GM12878 (cell line): ENCODE measurements around the gene RABGEF1. TPM values are rescaled to one million over a fixed set of nuclear protein-coding genes. Genes with fewer than 3 reads are reported as not detected.
A peak's percentile ranks its signal among the peaks of the same experiment; 100 is the strongest.

ENCODE experiments used
- BACH1 ChIP-seq: fragments of 450-650 bp; IDR thresholded peaks from 2 replicates; pipeline ENCODE4 v1.6.1; 2017; ENCODE audit warnings: mild to moderate bottlenecking, borderline replicate concordance
- BMI1 ChIP-seq: fragments of 450-650 bp; IDR thresholded peaks from 2 replicates; pipeline ENCODE4 v1.6.1; 2016; ENCODE audit warnings: mild to moderate bottlenecking, moderate library complexity, borderline replicate concordance
- CHD2 ChIP-seq: IDR thresholded peaks from 2 replicates; pipeline ENCODE4 v1.6.1; 2011; ENCODE audit warnings: low read depth, low read length, improper control_type of control experiment, borderline replicate concordance
- CREM ChIP-seq: IDR thresholded peaks from 2 replicates; pipeline ENCODE4 v1.6.1; 2014; ENCODE audit warnings: antibody characterized with exemption, low read depth
- HDAC6 ChIP-seq: fragments of 200-600 bp; sonication (generic); IDR thresholded peaks from one replicate; pipeline ENCODE4 v1.8.0; 2017; ENCODE audit warnings: antibody characterized with exemption; ENCODE audit not compliant: unreplicated experiment
- HDGF ChIP-seq: fragments of 450-650 bp; IDR thresholded peaks from 2 replicates; pipeline ENCODE4 v1.6.1; 2016; ENCODE audit warnings: antibody characterized with exemption
- MXI1 ChIP-seq: fragments of 150-350 bp; IDR thresholded peaks from 2 replicates; pipeline ENCODE4 v1.6.1; 2011; ENCODE audit warnings: low read depth, mild to moderate bottlenecking, inconsistent platforms, low read length, improper control_type of control experiment
- NBN ChIP-seq: fragments of 450-650 bp; IDR thresholded peaks from 2 replicates; pipeline ENCODE4 v1.6.1; 2016
- NFYA ChIP-seq: IDR thresholded peaks from 2 replicates; pipeline ENCODE4 v1.6.1; 2011; ENCODE audit warnings: low read depth, mild to moderate bottlenecking, low read length, improper control_type of control experiment, borderline replicate concordance
- NFYB ChIP-seq: IDR thresholded peaks from 2 replicates; pipeline ENCODE4 v1.6.1; 2011; ENCODE audit warnings: low read depth, mild to moderate bottlenecking, low read length, improper control_type of control experiment, moderate library complexity; ENCODE audit not compliant: insufficient read depth
- NRF1 ChIP-seq: conservative IDR thresholded peaks from 2 replicates; pipeline ENCODE4 v1.6.1; 2011; ENCODE audit warnings: mild to moderate bottlenecking, low read depth, low read length, improper control_type of control experiment
- RAD21 ChIP-seq: IDR thresholded peaks from 2 replicates; pipeline ENCODE4 v1.6.1; 2011; ENCODE audit warnings: mild to moderate bottlenecking, low read depth, low read length, moderate library complexity; ENCODE audit not compliant: insufficient read depth
- RELA ChIP-seq: fragments of 450-650 bp; IDR thresholded peaks from 2 replicates; pipeline ENCODE4 v1.8.0; 2014; ENCODE audit warnings: borderline replicate concordance; ENCODE audit not compliant: partially characterized antibody
- RUNX3 ChIP-seq: IDR thresholded peaks from 2 replicates; pipeline ENCODE4 v1.6.1; 2012; ENCODE audit warnings: low read length, inconsistent platforms
- SIX5 ChIP-seq: IDR thresholded peaks from 2 replicates; pipeline ENCODE4 v1.6.1; 2011; ENCODE audit warnings: mild to moderate bottlenecking, low read depth, low read length, moderate library complexity; ENCODE audit not compliant: severe bottlenecking
- SPI1 ChIP-seq: IDR thresholded peaks from 2 replicates; pipeline ENCODE4 v1.6.1; 2011; ENCODE audit warnings: low read depth, mild to moderate bottlenecking, low read length, moderate library complexity, borderline replicate concordance; ENCODE audit not compliant: insufficient read depth
- STAT1 ChIP-seq: fragments of 450-650 bp; conservative IDR thresholded peaks from 2 replicates; pipeline ENCODE4 v1.6.1; 2014; ENCODE audit warnings: antibody characterized with exemption, mild to moderate bottlenecking
- TCF12 ChIP-seq: IDR thresholded peaks from 2 replicates; pipeline ENCODE4 v1.6.1; 2011; ENCODE audit warnings: low read depth, mild to moderate bottlenecking, low read length
- YBX1 ChIP-seq: fragments of 450-650 bp; IDR thresholded peaks from 2 replicates; pipeline ENCODE4 v1.6.1; 2016; ENCODE audit warnings: antibody characterized with exemption
- ZNF274 ChIP-seq: IDR thresholded peaks from one replicate; pipeline ENCODE4 v1.8.0; 2011; ENCODE audit not compliant: insufficient read length, insufficient read depth
- ZNF384 ChIP-seq: IDR thresholded peaks from 2 replicates; pipeline ENCODE4 v1.6.1; 2012; ENCODE audit warnings: low read depth, mild to moderate bottlenecking, low read length, improper control_type of control experiment, borderline replicate concordance
- ZNF622 ChIP-seq: fragments of 450-650 bp; IDR thresholded peaks from 2 replicates; pipeline ENCODE4 v1.6.1; 2017; ENCODE audit warnings: mild to moderate bottlenecking, inconsistent platforms
- polyA plus RNA-seq, 11 experiments: library from polyadenylated mRNA; depleted of rRNA in 4 of 11; unstranded in 6 of 11; stranded (reverse) in 5 of 11; fragments of >200 nt; fragmentation: Nextera tagmentation in 4 of 11; fragmentation: Illumina TruSeq in 1 of 11; extraction: Ambion mirVana in 4 of 11; extraction: Trizol in 1 of 11; gene quantifications; 1 replicate in 1 of 11; 2 replicates in 10 of 11; pipeline versions ENCODE4 v1.2.1 to v1.2.3, GENCODE V29; 2011 to 2016; ENCODE audit warnings: inconsistent platforms in 2 of 11, missing spikeins in 2 of 11, low read depth in 1 of 11
- total RNA-seq, 4 experiments: library from RNA; depleted of rRNA in 3 of 4; stranded (reverse); fragments of >200 nt in 3 of 4; fragmentation: Illumina TruSeq in 1 of 4; extraction: Trizol in 1 of 4; gene quantifications; 2 replicates each; pipeline versions ENCODE4 v1.2.1 to v1.2.3, GENCODE V29; 2013 to 2021
- TF ChIP-seq, protein P1 (sequence below): fragments of 450-650 bp; IDR thresholded peaks from 2 replicates; pipeline ENCODE4 v1.6.1; 2016; ENCODE audit warnings: mild to moderate bottlenecking, moderate library complexity, borderline replicate concordance
- TF ChIP-seq, protein P2 (sequence below): fragments of 150-350 bp; IDR thresholded peaks from 2 replicates; pipeline ENCODE4 v1.6.1; 2016; ENCODE audit warnings: low read depth, low read length
- TF ChIP-seq, protein P3 (sequence below): IDR thresholded peaks from 2 replicates; pipeline ENCODE4 v1.6.1; 2011; ENCODE audit warnings: low read depth, mild to moderate bottlenecking, low read length, moderate library complexity, borderline replicate concordance; ENCODE audit errors: extremely low read depth

Gene RABGEF1
- total and polyA plus RNA-seq, 10 of the 15 experiments (the other 5 are each of a cell fraction or from before 2014, with no cell fraction given) = 10.2 to 36.4 (median 26.1) TPM

DNA sequence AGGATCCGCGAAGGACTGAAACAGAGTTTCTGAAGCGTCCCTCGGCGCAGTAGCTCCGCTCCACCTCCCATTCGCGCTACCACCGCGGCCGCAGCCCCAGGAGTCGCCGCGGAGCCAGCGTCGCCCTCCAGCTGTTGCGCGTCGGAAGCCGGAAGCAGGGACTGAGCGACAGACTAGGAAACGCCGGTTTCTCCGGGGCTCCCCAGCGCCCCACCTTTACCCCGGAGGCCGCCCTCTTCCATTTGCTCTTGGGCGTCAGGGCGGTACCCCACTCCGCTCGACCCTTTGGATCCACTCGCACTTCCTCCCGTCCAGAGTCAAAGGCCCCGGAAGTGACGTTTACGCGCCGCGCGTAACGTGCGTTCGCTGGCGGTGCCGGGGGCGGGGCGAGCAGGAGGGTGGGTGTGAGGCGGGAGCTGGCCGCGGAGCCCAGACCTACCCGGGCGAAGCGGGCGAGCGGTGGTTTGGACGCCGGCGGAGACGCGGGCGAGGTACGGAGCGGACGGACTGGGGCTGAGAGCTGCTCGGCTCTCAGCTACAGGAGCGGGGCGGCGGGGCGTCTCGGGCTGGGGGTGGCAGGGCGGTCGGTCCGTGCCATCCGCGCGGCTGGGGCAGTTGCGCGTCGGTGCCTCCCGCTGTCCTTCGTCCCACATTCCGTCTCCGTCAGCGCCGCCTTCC is at the start of gene RABGEF1 (continued):
- TF ChIP-seq, protein P1, sequence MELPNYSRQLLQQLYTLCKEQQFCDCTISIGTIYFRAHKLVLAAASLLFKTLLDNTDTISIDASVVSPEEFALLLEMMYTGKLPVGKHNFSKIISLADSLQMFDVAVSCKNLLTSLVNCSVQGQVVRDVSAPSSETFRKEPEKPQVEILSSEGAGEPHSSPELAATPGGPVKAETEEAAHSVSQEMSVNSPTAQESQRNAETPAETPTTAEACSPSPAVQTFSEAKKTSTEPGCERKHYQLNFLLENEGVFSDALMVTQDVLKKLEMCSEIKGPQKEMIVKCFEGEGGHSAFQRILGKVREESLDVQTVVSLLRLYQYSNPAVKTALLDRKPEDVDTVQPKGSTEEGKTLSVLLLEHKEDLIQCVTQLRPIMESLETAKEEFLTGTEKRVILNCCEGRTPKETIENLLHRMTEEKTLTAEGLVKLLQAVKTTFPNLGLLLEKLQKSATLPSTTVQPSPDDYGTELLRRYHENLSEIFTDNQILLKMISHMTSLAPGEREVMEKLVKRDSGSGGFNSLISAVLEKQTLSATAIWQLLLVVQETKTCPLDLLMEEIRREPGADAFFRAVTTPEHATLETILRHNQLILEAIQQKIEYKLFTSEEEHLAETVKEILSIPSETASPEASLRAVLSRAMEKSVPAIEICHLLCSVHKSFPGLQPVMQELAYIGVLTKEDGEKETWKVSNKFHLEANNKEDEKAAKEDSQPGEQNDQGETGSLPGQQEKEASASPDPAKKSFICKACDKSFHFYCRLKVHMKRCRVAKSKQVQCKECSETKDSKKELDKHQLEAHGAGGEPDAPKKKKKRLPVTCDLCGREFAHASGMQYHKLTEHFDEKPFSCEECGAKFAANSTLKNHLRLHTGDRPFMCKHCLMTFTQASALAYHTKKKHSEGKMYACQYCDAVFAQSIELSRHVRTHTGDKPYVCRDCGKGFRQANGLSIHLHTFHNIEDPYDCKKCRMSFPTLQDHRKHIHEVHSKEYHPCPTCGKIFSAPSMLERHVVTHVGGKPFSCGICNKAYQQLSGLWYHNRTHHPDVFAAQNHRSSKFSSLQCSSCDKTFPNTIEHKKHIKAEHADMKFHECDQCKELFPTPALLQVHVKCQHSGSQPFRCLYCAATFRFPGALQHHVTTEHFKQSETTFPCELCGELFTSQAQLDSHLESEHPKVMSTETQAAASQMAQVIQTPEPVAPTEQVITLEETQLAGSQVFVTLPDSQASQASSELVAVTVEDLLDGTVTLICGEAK = peak; percentile 88
- TF ChIP-seq NFYA (no peak), STAT1 (peak; percentile 55; the same call in 1 of the 2 replicates), SPI1 (peak; percentile 85), CREM (peak; percentile 94), NBN (0 out of 2 replicates have a peak, but pooled peaks have one; percentile 71), MXI1 (peak; percentile 57), ZNF384 (no peak), NFYB (no peak), TCF12 (peak; percentile 86), ZNF622 (no peak), SIX5 (no peak), ZNF274 (no peak), BMI1 (no peak), CHD2 (0 out of 2 replicates have a peak, but pooled peaks have one; percentile 55), RUNX3 (no peak), HDAC6 (no peak), RAD21 (no peak), HDGF (peak; percentile 90), YBX1 (no peak), BACH1 (no peak), NRF1 (no peak), RELA (peak; percentile 49)
- TF ChIP-seq, protein P2, sequence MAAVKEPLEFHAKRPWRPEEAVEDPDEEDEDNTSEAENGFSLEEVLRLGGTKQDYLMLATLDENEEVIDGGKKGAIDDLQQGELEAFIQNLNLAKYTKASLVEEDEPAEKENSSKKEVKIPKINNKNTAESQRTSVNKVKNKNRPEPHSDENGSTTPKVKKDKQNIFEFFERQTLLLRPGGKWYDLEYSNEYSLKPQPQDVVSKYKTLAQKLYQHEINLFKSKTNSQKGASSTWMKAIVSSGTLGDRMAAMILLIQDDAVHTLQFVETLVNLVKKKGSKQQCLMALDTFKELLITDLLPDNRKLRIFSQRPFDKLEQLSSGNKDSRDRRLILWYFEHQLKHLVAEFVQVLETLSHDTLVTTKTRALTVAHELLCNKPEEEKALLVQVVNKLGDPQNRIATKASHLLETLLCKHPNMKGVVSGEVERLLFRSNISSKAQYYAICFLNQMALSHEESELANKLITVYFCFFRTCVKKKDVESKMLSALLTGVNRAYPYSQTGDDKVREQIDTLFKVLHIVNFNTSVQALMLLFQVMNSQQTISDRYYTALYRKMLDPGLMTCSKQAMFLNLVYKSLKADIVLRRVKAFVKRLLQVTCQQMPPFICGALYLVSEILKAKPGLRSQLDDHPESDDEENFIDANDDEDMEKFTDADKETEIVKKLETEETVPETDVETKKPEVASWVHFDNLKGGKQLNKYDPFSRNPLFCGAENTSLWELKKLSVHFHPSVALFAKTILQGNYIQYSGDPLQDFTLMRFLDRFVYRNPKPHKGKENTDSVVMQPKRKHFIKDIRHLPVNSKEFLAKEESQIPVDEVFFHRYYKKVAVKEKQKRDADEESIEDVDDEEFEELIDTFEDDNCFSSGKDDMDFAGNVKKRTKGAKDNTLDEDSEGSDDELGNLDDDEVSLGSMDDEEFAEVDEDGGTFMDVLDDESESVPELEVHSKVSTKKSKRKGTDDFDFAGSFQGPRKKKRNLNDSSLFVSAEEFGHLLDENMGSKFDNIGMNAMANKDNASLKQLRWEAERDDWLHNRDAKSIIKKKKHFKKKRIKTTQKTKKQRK = no peak
- TF ChIP-seq, protein P3, sequence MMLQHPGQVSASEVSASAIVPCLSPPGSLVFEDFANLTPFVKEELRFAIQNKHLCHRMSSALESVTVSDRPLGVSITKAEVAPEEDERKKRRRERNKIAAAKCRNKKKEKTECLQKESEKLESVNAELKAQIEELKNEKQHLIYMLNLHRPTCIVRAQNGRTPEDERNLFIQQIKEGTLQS = no peak
